Measurements from ENCODE around the gene LCMT1.

Gene LCMT1

DNA sequence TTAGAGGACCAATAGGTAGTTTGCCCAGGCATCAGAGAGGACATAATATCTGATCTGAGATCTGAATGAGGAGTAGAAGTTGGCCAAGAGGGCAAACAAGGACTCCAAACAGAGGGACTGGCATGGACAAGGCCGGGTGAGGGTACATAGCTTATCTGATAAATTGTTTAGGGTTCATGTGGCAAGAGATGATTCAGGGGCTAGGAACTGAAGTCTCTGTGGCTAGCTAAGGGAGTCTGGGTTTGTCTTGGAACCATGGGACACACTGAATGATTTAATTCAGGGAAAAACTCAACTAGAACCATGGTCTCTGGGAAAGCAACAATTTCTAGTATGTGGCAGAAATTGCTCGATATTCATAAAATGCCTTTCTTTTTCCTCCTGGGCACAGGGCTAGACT is 101.1 kb downstream of the LCMT1 start:
- no peak for DNase-seq

DNA sequence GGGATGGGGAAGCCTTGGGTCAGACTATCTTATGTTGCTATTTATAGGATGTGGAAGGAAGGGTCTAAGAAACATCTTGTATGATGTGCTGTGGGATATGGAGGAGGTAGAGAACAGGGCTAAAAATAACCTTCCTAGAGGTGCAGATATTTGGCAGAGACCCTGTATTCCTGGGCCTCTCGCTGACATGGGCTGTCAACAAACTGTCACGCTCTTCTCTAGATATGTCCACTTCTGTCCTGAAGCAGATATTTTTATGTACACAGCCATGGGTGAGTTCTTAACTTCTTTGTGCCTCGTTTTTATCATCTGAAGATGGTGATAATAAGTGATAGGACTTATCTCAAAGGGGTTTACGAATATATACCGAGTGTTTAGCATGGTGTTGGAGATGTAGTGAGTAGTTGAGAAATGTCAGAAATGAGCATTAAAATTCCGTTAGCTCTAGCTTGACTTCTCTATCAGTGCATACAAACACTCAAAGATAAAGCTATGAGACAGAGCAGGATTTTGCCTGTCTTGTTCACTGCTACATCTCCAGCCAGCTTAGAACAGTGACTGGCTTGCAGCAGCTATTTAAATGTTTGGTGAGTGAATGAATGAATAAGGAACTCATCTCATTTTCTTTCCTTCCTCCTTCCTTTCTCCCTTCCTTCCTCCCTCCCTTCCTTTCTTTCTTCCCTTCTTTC is 102.3 kb downstream of the LCMT1 start:
- no peak for DNase-seq

DNA sequence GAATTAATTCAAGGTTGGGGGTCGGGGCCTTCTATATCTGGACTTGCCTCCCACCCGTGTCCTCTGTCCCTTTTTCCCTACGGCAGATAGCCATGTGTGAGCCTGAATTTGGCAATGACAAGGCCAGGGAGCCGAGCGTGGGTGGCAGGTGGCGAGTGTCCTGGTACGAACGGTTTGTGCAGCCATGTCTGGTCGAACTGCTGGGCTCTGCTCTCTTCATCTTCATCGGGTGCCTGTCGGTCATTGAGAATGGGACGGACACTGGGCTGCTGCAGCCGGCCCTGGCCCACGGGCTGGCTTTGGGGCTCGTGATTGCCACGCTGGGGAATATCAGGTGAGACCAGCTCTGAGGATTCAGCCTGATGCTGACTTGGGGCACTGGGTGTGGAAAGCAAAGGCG is 105.6 kb downstream of the LCMT1 start:
- DNase-seq, result no peak

DNA sequence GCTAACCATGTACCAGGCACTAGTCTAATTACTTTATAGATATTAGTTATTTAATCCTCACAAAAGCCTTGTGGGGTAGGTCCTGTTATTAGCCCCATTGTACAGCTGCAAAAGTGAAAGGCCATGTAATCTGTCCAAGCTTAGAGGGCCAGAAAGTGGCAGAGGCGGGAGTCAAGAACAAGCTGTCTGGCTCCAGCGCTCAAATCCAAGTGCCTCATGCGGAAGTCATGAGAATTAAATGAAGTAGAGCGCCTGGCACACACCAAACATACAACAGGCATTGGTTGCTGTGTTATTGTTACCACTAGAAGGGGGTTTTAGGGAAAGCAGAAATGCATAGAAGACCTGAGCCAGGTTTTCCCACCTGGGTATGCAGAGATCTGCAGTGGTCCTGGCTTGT is 106.4 kb downstream of the LCMT1 start:
- no peak for DNase-seq

DNA sequence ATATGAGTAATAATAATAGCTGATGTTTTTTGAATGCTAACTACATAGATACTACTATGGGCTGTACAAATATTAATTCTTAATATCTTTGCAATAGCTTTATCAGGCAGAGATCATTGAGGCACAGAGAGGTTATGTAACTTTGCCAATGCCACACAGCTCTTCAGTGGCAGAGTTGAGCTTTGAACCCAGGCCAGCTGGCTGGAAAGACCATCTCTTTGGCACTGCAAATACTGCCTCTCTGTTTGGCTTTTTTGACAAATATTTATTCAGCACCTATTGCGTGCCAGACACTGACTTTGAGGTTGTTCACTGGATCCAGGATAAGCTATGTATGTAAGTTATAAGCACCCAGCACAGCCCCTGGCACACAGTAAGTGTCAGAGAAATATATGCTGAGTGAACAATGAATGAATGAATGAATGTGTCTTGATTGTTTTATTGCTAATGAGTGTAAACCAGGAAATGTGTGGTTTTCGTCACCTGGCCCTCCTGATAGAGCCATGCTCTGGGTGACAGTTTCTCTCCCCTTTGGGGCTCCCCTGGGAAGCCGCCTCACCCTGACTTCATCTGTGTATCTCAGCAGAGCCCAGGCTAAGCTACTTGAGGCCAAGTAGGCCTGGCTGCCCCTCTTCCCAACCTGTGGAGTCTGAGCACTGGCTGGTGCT is 107.7 kb downstream of the LCMT1 start:
- no peak for DNase-seq

DNA sequence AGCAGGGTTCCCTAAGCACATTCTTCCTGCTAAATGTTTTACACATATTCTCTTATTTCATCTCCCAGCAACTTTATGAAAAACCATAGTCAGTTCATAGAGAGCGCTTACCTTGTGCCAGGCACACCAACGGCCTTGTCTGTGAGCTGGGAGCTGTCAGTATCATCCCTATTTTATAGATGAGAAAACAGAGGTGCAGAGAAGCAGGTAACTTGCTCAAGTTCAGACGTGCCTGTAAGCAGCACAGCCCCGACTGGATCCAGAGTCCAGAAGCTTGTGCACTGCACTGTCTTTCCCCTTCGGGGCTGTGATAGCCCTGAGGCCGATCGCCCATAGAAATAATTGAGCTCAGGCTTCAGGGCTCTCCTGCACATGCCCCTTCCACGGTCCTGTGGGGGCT is 111.4 kb downstream of the LCMT1 start:
- DNase-seq, result no peak

DNA sequence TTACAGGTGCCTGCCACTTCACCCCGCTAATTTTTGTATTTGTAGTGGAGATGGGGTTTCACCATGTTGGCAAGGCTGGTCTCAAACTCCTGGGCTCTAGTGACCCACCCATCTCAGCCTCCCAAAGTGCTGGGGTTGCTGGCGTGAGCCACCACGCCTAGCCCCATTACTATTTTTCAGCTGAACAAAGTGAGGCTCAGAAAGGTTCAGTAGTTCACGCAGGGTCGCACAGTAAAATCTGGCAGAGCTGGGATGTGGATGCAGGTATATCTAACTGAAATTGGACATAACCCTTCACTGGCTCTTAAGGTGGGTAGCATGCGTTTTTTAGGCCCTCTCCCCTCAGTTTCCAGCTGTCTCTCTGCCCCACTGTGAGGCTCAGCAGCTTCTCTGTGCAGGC is 112.4 kb downstream of the LCMT1 start:
- DNase-seq, result no peak

DNA sequence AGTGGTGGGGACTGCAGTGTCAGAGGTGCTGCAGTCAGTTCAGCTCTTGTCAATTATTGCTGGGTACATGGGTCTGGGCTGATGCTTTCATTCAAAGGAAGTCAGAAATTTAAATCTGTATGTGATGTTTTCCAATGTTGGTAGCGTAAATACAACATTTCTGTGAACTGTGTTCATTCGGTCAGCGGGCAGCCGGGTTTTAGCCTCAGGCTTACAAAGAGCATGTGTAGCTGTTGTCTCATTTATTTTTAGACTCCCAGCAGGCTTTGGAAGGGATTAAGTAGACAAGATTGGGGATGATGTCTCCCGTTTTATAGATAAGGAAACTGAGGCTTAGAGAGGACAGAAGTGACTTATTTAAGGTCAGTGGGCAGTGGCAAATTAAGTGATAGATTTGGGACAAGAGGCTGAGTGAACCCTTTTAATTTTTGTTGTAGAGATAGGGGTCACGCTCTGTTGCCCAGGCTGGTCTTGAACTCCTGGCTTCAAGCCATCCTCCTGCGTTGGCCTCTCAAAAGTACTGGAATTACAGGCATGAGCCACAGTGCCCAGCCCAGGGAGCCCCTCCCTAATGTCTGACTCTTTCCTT is 113.3 kb downstream of the LCMT1 start:
- DNase-seq, result no peak
